NCI-H146 treated with DMSO at 0.1 percent for 48 hours (cell line): ENCODE results near the gene RGL2.
"Not testable (repeated sequence)": the region's sequence is repeated elsewhere in the genome, so short reads cannot be mapped to it uniquely, and the experiment has no call there.

Source experiments
- DNase-seq: peaks from one replicate; lab custom pipeline; 2025; ENCODE audit not compliant: unreplicated experiment; lab: John Stamatoyannopoulos, UW

The RGL2 gene

DNA sequence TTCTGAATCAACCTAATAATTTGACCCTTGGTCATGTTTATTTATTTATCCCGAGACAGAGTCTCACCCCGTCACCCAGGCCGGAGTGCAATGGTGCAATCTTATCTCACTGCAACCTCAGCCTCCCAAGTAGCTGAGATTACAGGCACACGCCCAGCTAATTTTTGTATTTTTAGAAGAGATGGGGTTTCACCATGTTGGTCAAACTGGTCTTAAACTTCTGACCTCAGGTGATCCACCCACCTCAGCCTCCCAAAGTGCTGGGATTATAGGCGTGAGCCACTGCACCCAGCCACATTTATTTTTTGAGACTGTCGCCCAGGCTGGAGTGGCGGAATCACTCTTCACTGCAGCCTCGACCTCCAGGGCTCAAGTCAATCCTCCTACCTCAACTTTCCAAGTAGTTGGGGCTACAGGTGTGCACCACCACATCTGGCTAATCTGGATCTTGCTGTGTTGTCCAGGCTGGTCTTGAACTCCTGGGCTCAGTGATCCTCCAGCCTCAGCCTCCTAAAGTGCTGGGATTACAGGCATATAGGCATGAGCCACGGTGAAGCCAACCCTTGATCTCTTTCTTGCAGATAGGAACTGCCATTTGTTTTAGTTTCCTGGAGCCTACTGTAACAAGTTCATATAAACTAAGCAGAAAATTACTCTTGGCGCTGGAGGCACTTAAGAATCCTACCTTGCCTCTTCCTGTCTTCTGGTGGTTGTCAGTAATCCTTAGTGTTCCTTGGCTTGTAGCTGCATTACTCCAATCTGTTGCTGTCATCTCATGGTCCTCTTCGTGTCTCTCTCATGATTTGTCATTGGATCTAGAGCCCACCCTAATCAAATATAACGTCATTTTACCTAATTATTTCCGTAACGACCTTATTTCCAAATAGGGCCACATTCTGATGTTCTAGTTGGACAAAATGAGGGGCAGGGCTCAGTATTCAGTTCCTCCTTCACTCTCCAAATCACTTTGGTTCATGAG is 24.5 kb downstream of the RGL2 start:
- DNase-seq = no peak

DNA sequence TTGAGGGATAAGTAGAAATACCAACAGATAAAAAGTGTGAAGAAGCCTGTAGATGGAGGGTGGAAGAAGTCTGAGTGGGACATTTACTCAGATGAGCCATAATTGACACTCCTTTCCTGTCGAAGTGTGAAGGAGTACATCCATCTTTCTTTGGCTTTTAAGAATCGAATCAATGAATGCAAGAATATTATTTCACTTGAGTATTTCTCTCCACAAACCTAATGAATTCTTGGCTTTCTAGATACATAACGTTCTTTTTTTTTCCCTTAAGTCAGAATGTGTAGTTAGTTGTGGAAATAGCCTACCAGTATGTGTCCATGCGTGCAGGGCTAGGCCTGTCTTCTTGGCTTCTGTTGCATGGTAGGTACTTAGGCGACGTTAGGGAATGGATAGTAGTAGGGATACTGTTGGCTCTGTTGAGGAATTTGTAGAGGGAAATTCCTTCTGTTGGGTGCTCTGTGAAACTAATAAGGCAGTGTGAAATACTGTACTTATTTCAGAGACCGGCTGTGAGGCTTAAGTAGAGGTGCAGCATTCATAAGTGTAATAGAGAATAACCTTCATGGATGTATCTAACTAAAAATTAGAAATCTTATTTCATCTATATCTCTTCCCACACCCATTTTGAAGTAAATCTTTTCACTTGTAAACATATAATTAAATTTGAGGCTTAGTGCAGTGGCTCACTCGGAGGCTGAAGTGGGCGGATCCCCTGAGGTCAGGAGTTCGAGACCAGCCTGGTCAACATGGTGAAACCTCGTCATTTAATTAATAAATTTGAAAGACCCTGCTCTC is 25.4 kb downstream of the RGL2 start:
- DNase-seq = no peak

DNA sequence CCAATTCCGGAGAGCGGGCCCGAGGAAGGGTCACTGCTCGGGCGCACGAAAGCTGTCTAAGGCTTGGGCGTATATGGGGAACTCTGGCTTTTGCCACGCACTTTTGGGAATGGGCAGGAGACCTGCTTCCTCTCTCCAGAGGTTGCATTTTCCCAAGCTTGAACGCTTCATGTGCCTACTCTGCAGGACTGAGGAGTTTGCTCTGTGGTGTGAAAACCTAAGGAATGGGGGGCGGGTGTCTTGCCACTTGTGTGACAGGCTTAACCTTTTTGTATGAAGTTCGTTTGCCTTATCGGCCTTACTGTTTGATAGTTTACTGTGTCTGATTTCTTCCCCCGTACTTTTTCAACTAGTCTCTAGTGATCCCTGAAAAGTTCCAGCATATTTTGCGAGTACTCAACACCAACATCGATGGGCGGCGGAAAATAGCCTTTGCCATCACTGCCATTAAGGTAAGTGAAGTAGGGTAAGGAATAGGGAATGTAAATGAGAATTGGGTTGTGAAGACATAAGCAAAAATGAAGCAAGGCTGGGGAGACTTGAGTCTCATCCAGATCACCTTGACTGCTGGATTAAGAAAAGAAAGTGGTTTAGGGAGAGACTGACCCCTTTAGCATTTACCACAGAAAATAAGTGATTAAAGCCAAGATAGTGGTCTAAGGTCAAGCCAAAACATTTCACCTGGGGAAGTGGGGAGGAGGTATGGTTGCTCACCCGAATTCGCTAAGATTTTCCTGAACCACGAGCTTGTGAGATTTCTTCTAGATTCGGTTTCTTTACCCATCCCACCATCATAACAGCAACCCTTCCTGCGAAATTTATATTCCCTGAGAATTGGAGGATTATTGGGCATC is 26.2 kb downstream of the RGL2 start:
- no peak for DNase-seq

DNA sequence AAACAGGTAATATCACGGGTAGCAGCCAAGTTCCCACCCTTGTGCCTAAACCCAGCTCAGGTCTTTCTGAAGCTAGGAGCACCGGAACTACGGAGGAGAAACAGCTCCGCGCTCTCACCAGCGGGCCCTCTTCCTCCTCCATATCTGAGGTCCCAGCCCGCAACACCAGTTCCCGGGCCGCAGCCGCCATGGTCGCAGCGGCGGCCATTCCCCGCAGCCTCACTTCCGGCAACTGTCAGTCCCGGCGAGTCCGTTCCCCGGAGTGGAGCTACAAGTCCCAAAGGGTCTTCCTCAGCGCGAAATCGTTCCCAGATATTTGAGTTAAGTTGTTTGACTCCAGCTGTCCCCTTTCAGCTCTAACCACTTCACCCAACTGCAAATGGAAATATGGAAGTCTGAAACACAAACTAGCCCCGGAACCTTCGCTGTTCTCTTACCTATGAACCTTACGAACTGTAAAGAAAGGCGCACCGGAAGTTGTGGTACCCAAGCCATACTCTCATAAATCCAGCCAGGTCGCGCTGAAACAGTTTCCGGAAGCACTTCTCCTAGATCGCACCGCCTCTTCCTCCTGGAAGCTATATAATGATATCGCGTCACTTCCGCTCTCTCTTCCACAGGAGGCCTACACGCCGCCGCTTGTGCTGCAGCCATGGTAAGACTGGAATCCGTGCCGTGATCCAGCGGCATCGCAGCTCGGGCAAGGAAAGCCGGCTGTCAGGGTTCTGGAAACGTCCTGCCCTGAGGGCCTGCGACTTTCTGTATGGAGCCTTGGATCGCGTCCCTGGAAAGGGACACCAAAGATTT is 27.1 kb downstream of the RGL2 start, which contains the start of the genes RPS18 and VPS52:
RPS18 (plus strand) TSS at position 608 of the 807 bp plus-strand sequence; CDS start at position 653, 45 bp downstream.
VPS52 (minus strand) TSS at position 409 of the 807 bp plus-strand sequence; CDS start at position 208, 201 bp downstream.
- DNase-seq = peak; percentile 98

DNA sequence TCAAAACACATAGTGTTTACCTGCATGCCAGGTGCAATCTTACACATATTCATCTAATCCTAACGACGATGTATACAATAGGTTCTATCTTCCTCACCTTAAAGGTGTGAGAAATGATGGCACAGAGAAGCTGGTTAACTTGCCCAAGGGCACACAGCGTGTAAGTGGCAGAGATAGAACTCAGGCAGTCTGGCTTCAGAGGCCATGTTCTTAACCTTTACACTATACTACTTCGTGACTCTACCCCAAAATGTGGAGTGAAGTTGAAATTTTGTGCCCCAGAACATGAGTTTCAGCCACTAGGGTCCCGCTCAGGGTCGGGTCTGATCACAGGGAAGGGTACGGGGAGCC is 27.6 kb downstream of the RGL2 start:
- no peak for DNase-seq

DNA sequence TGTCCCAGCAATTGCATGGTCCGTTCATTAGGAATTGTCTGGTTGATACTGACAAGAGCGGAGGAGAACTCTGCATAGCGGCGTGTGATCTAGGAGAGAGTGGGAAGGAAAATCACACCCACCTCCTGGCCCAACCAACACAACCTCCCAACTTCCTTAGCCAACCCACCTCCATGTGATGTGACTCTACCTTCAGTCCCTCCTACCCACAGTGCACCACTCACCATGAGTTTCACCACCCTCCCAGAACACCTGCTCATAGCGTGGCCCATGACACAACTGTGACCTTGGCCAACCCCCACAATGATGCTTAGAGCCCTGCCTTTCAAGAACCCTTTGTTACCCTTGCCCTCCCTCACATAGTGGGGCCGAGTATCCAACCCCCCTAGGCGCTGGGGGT is 34.7 kb downstream of the RGL2 start:
- DNase-seq = no peak

DNA sequence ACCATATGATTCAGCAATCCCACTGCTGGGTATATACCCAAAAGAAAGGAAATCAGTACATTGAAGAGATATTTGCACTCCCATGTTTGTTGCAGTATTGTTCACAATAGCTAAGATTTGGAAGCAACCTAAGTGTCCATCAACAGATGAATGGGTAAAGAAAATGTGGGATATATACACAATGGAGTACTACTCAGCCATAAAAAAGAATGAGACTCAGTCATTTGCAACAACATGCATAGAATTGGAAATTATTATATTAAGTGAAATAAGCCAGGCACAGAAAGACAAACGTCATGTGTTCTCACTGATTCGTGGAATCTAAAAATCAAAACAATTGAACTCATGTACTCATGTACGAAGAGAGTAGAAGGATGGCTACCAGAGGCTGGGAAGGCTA is 36.3 kb downstream of the RGL2 start:
- DNase-seq = not testable (repeated sequence)

DNA sequence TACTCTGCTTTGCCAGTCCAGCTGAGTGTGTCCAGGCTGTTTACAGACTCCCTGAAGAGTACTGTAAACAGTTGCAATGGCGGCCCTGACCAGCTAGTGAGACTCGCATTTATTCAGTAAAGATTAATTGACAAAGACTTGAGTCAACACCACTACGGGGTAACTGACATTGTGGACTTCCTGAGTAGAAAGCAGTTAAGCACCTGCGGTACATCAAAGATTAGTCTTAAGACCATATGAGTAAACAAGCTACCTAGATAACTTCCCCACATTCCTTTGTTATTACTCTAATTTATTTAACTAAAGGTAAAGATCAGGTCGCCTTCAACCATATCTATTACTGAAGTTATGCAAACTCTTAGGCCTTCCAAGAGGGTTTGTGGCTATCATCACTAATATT is 39.7 kb downstream of the RGL2 start:
- DNase-seq = no peak

DNA sequence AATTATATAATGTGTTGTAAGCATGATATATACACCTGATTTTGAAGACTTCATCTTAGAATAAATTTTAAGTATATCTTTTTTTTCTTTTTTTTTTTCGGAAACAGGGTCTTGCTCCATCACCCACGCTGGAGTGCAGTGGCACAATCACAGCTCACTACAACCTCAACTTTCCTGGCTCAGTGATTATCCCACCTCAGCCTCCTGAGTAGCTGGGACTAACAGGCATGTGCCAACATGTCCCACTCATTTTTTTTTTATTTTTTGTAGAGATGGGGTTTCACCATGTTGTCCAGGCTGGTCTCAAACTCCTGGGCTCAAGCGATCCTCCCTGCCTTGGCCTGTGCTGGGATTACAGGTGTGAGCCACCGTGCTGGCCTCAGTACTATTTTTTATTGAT is 44.2 kb downstream of the RGL2 start:
- no peak for DNase-seq

DNA sequence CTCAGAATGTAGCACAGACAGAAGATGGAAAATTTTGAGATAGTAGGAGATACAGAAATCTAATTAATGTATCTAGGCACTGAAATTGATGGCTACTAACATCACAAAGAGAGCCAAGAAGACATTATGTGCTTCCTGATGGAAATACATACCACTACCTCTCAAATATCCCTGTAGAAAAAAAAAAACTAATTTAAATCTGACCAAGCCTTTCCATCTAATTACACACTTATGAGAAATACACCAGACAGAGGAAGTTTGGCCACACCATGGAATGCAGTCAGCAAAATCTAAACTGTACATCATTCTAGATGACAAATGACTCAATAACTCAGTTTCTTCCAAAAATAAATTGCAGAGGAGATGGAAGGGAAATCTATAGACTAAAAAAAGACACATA is 46.0 kb downstream of the RGL2 start:
- DNase-seq = no peak

DNA sequence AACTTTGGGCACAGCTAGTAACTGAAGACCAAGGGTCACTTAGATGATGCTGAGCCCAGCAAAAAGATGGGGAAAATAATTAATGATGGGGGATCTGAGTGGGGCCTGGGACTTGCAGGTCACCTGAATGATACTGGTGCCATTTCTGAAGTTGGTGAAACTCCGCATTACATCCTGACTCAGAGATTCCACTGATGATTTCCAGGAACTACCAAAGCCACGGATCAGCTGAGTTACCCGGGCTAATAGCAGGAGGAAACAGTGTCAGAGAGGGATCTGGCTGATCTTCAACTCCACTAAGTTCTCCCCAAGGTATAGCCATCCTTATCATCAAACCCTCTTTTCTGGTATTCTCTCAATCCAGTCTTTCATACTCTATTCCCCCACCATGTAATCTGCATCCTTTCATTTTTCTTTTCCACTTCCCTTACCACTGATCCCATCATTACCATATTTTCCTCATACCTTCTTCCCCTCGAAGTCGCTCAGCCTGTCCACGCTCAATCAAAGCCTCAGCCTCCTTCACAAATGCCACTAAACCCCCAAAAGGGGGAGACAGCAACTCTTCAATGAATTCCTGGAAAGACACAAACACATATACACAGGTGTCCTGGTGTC is 47.2 kb downstream of the RGL2 start:
- no peak for DNase-seq

DNA sequence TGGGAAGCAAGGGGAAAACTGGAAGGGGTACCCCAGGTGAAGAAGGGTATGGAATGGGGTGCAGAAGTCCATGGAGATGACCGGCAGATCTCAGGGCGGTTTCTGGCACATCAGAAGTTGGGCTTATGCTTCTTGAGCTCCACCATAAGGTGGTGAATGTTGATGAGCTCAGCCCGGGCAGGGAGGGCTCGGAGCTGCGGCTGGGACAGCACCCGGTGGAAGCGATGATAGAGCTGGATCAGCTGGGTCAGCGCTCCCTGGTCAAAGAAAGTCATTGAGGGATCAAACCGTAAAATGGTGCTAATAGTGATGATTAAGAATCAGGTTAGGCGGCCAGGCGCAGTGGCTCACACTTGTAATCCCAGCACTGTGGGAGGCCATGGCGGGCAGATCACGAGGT is 48.0 kb downstream of the RGL2 start:
- no peak for DNase-seq

DNA sequence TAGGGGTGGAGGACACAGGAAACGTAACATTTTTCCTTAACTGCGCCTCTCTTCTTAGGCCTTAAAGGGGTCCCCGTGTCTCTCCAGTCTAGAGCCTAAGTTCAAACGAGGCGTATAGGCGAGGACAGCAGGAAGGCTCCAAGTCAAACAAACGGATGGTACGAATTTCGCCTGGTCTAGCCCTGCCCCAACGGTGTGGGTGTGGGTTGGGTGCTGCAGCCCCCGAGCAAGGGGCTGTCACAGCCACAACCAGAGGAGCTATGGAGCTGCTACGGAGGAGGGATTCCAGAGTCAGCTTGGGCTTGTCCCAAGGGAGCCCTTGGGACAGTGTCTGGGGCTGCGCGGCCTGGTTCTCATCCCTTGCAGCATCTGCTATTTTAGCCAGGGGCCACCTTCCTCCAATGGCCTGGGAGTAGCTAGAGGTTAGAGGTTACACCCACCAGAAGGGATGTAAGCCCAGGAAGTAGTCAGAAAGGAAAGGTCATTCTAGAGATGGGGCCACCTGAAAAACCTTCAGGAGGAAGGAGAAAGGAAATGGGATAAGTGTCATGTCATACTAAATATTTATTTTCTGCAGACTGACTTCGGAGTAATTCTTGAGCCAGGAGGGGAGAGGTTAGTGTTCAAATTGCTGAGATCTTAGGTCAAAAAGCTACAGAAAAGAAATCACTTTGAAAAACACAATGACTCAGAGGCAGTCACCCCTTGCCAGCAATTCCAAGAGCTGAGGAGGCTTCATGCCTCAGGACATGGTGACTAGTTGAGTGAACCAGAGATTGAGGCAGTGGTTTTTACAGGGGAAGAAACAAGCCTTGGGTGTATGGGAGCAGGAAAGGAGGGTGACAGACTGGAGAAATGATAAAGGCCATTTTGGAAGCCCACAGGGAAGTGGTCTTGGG is 48.8 kb downstream of the RGL2 start:
- no peak for DNase-seq

DNA sequence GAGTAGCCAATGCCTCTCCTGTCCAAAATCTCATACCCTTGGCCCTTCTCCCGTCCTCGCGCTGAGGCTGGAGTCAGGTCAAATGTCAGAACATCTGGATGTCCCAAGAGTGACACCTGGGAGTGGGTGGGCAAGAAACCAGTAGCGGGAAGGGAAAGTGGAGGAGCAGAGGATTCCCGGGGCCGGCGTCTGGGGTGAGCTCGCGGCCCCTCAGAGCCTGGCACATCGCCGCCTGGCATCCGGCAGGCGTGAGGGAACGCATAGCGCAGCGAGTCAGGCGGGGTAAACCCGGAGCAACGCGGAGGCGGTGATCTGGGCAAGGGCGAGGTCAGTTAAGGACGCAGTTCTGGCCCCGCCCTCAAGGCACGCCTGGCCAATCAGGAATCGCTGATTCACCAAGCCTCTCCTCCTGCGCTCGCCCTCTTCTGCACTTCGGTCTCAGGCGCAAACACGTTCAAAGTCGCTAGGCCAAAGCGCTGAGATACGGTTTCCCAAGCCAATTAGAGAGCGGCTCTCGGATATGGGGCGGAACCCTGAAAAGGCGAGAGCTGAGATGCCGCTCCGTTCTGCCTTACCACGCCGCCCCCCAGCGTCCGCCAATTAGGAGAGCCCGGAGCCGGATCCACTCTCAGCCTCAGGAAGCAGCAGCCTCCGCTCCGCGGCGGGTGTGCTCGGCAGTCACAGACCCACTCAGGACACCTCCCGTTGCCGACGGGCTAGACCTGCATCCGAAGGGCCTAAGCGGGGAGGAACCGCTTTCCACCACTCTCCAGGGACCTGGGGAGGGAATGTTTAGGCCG is 49.6 kb downstream of the RGL2 start:
- DNase-seq = peak; percentile 97

DNA sequence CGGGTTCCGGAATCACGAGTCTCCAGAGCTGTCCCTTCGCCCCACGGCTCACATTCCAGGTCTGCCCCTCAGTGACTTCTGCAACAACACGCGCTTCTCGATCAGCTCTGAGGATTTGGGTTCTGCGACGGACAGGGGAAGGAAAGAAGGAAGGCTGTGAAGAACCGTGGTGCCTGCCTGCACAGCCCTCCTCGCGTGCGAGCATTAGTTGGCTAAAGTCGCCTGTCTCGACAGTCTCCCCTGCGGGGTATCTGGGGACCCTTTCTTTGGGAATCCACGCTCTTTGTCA is 50.2 kb downstream of the RGL2 start:
- peak; percentile 56 for DNase-seq

DNA sequence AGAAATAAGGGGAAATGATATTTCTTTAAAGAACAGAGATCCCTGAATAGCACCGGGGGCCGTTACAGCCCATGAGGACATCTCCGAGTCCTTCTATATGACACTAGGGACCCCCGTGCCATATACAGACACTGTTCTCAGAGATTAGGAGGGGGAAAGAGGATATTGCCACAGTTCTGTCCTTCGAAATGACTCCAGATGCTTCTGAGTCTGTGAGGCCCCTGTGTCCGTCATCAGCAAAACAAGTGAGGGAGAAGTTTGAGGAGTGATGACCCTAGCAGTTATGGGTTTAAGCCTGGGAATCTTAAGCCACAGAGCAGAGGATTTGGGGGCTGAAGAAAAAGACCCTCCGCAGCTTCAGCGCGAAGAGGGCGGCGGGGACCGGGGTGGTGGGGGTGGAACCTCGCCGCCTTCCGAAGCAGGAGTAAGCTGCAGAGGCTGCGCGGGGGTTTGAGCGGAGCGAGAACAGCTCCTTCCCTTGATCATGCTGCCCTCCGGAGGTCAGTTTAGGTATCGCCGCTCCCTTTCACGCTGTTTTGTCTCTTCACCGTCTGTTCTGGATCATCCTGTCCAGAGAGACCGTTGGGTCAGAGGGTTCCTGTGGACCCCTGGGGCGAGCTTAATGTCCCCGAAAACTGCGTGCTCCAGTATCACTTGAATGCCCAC is 50.6 kb downstream of the RGL2 start:
- DNase-seq = peak; percentile 65

DNA sequence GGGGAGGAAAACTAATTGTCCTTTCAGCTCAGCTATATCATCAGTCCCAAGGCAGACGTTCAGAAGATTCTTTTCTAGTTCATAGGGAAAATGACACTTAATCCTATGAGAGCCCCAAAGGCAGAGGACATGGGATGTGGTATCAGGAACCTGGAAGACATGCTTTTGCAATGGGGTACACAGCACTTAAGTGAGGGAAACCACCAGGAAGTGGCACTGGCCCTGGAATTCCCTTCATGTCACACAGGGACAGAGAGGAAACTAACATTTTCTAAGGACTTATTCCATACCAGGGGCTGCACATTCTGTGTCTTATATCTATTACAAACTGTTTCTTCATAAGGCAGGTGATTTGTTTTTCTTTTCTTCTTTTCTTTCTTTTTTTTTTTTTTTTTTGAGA is 55.3 kb downstream of the RGL2 start:
- DNase-seq = no peak

DNA sequence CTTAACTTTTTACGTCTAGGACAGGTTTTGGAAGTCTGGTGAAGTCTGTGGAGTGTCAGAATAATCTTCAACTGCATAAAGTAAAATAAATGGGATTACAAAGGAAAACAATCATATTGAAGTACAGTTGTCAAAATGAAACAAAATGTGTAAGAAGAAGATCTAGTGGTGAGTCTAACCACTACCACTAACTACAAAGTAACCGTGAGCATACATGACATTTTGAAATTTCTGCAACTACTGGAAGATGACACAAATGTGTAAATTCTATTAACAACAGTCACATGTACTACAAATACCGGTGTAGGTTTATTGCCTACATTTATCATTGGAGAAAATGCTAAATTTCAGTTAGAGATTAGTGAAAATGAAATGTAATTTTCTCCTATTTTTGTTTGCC is 56.8 kb downstream of the RGL2 start:
- DNase-seq = no peak
